HG02623 (cell line): ENCODE measurements around the gene MRPS27.
A peak's percentile ranks its signal among the peaks of the same experiment; 100 is the strongest.

Experiments used
- ATAC-seq: cut with Tn5 transposase; IDR thresholded peaks from one replicate; pipeline ENCODE4 v1.9.1; 2021; ENCODE audit warnings: moderate library complexity; ENCODE audit not compliant: unreplicated experiment

The MRPS27 gene

GRCh38 chr5:72234868-72235267, 85.2 kb downstream of the MRPS27 start:
- no peak for ATAC-seq

- ATAC-seq, result peak; percentile 88
Observed at GRCh38 chr5:72234265-72234700, 85.8 kb downstream of the MRPS27 start.

GRCh38 chr5:72233835-72234234, 86.2 kb downstream of the MRPS27 start:
- no peak for ATAC-seq

GRCh38 chr5:72232838-72233237, 87.2 kb downstream of the MRPS27 start:
- ATAC-seq, result no peak

GRCh38 chr5:72231991-72232703, 87.9 kb downstream of the MRPS27 start:
- ATAC-seq, result no peak

- ATAC-seq, result no peak
Observed at GRCh38 chr5:72228960-72229359, 91.1 kb downstream of the MRPS27 start.

GRCh38 chr5:72226950-72227349, 93.1 kb downstream of the MRPS27 start:
- no peak for ATAC-seq

GRCh38 chr5:72225741-72226140, 94.3 kb downstream of the MRPS27 start:
- no peak for ATAC-seq

- no peak for ATAC-seq
Observed at GRCh38 chr5:72224946-72225463, 95.0 kb downstream of the MRPS27 start.

- ATAC-seq, result no peak
Observed at GRCh38 chr5:72223371-72223770, 96.7 kb downstream of the MRPS27 start.

- no peak for ATAC-seq
Observed at GRCh38 chr5:72222521-72222920, 97.5 kb downstream of the MRPS27 start.

- no peak for ATAC-seq
Observed at GRCh38 chr5:72221541-72221940, 98.5 kb downstream of the MRPS27 start.

GRCh38 chr5:72221099-72221498, 98.9 kb downstream of the MRPS27 start:
- ATAC-seq, result no peak

- no peak for ATAC-seq
Observed at GRCh38 chr5:72216756-72217155, 103.3 kb downstream of the MRPS27 start.

- ATAC-seq, result no peak
Observed at GRCh38 chr5:72214168-72214567, 105.9 kb downstream of the MRPS27 start.

- no peak for ATAC-seq
Observed at GRCh38 chr5:72213482-72213881, 106.6 kb downstream of the MRPS27 start.

GRCh38 chr5:72212171-72212570, 107.9 kb downstream of the MRPS27 start:
- ATAC-seq, result no peak

GRCh38 chr5:72210888-72211678, 109.0 kb downstream of the MRPS27 start:
- ATAC-seq, result no peak

GRCh38 chr5:72209147-72210115, 110.6 kb downstream of the MRPS27 start:
- ATAC-seq, result no peak

GRCh38 chr5:72208324-72208926, 111.6 kb downstream of the MRPS27 start:
- ATAC-seq, result no peak
